Dermis microvascular lymphatic vessel endothelial cell (primary cell): ENCODE data around the gene SNX15. TPM values are rescaled to one million over a fixed set of nuclear protein-coding genes. Genes with fewer than 3 reads are reported as not detected.
"Not testable (repeated sequence)": the region's sequence is repeated elsewhere in the genome, so short reads cannot be mapped to it uniquely, and the experiment has no call there.

Source experiments
- DNase-seq, 2 donors: peaks; one replicate each; pipeline versions ENCODE4 v3.0.0 to v3.0.0-alpha.2; 2010; ENCODE audit warnings: low read depth in 2 of 2
- total RNA-seq: library from RNA; depleted of rRNA; stranded (reverse); fragments of >200 nt; gene quantifications from 2 replicates; pipeline ENCODE4 v1.2.1, GENCODE V29; 2014

Gene SNX15
- 7.7 and 10.1 TPM in 2 replicates for total RNA-seq

- peak; percentile 93 to 97 for DNase-seq
Observed at GRCh38 chr11:65027213-65028067, at the start of gene SNX15. Gene SNX15, plus strand, starts transcription at chr11:65027439. Its CDS starts 99 bp downstream, at chr11:65027538.

GRCh38 chr11:64983339-64983738 lies 43.9 kb upstream of the SNX15 start:
- not testable (repeated sequence) for DNase-seq

GRCh38 chr11:64987998-64988854 lies 39.0 kb upstream of the SNX15 start:
- DNase-seq = no peak

GRCh38 chr11:64989416-64989815 lies 37.8 kb upstream of the SNX15 start:
- no peak for DNase-seq

- DNase-seq = peak in 1 of 2 donors; percentile 51
Observed at GRCh38 chr11:64990222-64990923, 36.9 kb upstream of the SNX15 start.

GRCh38 chr11:64994318-64994717 lies 32.9 kb upstream of the SNX15 start:
- DNase-seq = no peak

GRCh38 chr11:64996327-64996709 lies 30.9 kb upstream of the SNX15 start:
- no peak for DNase-seq

GRCh38 chr11:64996710-64997380 lies 30.4 kb upstream of the SNX15 start, which contains the start of gene BATF2:
Gene BATF2, minus strand, starts transcription at chr11:64996971. Its CDS starts 57 bp downstream, at chr11:64996914.
- DNase-seq = peak in 1 of 2 donors; percentile 52

- DNase-seq = no peak
Observed at GRCh38 chr11:64998141-64998540, 29.1 kb upstream of the SNX15 start.

GRCh38 chr11:64998690-64999431 lies 28.4 kb upstream of the SNX15 start:
- DNase-seq = no peak

- DNase-seq = no peak
Observed at GRCh38 chr11:64999478-64999877, 27.8 kb upstream of the SNX15 start.

- DNase-seq = no peak
Observed at GRCh38 chr11:65002706-65003105, 24.5 kb upstream of the SNX15 start.

- peak in 1 of 2 donors; percentile 7 for DNase-seq
Observed at GRCh38 chr11:65003282-65003681, 24.0 kb upstream of the SNX15 start.

GRCh38 chr11:65003968-65004367 lies 23.3 kb upstream of the SNX15 start:
- DNase-seq = not testable (repeated sequence)

GRCh38 chr11:65008016-65008415 lies 19.2 kb upstream of the SNX15 start:
- DNase-seq = no peak

GRCh38 chr11:65008873-65009272 lies 18.4 kb upstream of the SNX15 start:
- DNase-seq = no peak

- peak; percentile 74 to 87 for DNase-seq
Observed at GRCh38 chr11:65013130-65013887, 13.9 kb upstream of the SNX15 start.

GRCh38 chr11:65013888-65014725 lies 13.1 kb upstream of the SNX15 start, which contains the start of gene ARL2:
Gene ARL2, plus strand, starts transcription at chr11:65014160. Its CDS starts 48 bp downstream, at chr11:65014208.
- DNase-seq = peak; percentile 83 to 94
